GM19043 (cell line): ENCODE measurements around the gene AGAP3.
A peak's percentile ranks its signal among the peaks of the same experiment; 100 is the strongest.
"Not testable (repeated sequence)": the region's sequence is repeated elsewhere in the genome, so short reads cannot be mapped to it uniquely, and the experiment has no call there.

Experiments
- ATAC-seq: cut with Tn5 transposase; IDR thresholded peaks from one replicate; pipeline ENCODE4 v1.9.1; 2021; ENCODE audit warnings: low read depth; ENCODE audit not compliant: unreplicated experiment

The AGAP3 gene

GRCh38 chr7:151085691-151086620 is at the start of gene AGAP3:
AGAP3 (plus strand) TSS chr7:151086475; CDS start chr7:151086742, 267 bp downstream.
- ATAC-seq: peak; percentile 40

DNA sequence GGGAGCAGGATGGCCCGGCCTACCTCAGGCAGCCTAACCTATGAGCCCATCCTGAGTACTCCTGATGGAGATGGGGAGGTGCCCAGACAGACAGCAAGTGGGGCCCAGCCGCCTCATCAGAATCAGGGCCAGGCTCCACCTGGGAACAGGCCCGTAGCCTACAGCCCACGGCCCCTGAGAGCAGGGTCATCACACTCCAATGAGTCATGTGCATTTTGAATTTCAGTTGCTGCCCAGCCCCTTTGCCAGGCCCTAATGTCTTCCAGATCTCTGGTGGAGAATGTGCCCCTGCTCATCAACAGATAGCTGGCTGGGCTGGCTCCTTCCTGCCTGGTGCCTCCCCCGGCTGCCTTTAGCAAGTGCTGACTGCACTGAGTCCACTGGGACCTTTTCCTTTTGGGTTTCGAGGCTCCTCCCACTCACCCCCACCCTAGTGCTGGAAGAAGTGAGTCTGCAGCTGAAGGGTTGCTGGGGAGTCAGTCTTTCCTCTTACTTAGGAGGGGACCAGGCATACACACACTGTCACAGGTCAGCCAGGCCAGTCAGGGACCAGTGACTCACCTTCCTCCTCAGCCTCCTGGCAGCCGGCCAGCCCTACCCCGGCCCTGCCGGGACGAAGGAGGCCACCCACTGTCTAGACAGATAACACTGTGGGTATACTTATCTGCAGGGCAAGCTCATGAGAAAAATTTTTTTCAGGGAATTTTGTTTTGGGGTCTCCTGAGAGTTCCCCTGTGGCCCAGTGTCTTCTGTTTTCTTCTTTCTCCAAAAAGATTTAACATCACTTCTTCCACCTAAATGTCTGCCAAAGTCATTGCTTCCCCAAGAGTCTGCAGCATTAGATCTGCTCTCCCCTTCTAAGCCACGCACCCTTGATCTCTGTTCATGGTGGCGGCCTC is 47.1 kb upstream of the AGAP3 start:
- ATAC-seq: no peak

- ATAC-seq: no peak
Observed at GRCh38 chr7:151039850-151040548, 46.3 kb upstream of the AGAP3 start.

- no peak for ATAC-seq
Observed at GRCh38 chr7:151040616-151041375, 45.5 kb upstream of the AGAP3 start.

GRCh38 chr7:151043449-151043848 is 42.8 kb upstream of the AGAP3 start:
- ATAC-seq: not testable (repeated sequence)

GRCh38 chr7:151043959-151044358 is 42.3 kb upstream of the AGAP3 start:
- ATAC-seq: no peak

DNA sequence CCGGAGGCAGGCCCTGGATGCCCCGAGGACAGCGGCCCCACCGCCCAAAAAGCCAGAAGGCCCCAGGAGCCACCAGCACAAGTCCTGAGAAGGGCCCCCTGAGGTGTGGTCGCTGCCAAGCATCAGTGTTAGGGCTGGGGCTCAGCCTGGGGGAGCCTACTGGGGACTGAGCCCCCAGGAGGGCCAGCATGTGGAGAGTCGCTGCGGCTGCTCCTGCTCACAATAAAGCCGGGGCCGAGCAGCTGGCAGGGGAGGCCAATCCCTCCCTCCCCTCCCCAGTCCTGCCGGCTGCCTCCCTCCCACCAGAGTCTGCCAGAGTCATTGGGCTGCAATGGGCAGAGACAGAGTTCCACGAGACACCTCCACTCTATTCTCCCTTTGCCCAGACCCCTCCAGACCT is 41.0 kb upstream of the AGAP3 start:
- ATAC-seq: no peak

DNA sequence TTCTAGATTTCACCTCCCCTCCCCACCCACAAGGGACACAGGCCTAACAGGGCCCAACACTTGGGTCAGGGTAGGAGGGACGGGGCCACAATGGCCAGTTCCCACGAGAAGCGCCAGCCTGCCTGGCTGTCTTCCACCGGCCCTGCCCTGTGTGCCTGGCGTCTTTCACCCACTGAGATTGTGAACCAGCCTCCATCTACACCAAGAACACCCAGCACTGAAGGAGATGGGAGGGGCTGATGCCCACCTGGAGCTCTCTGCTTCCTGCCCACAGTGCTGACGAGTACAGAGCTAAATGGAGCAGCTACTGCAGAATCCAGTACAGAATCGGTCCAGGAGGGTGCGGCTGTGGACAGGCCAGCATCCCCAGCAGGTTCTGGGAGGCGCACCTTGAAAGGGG is 40.3 kb upstream of the AGAP3 start:
- ATAC-seq: no peak

DNA sequence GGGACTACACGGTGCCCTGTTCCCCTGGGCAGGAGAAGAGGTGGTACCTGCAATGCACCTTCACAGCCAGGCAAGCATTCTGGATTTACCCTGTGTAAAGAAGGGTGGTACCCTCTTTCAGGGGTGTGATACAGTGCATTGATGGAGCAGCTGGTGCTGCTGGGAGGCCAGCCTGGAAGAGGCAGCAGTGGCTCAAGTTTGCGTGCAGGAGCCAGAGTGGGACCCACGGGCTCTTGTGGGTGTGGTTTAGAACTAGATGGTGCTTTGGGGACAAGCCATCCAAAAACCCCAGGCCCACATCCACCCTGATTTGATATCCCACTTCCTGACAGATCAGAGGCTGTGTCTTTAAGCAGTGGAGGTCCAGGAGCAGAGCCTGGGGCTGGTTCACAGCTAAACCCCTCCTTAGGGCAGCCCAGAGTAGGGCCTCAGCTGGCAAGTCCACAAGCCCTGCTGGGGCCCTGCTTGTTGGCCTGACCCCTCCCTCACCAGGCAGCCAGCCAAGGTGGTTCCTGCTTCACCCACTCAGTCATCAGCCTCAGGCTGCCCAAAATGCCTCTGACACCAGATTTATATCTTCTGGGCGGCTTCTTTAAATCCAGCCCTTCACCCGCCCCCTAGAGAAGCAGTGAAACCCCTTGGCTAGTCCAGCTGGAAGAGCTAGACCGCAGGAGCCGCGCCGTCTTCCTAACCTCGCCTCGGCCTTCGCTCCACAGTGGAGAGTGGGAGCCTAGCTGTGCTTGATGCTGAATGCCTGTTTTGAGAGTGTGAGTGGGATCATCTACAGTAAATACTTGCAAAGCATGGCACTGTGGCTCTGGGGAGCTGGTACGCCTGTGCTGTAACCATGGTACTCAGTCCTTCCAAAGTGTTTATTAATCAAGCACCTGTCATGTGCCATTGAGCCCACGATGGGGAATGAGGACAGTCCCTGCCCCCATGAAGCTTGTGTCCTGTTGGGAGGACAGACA is 39.4 kb upstream of the AGAP3 start:
- no peak for ATAC-seq

- ATAC-seq: no peak
Observed at GRCh38 chr7:151047976-151048815, 38.1 kb upstream of the AGAP3 start, which contains the start of gene ASIC3. ASIC3 (plus strand) TSS chr7:151048531; CDS start chr7:151048886, 355 bp downstream.

- ATAC-seq: no peak
Observed at GRCh38 chr7:151048911-151049463, 37.3 kb upstream of the AGAP3 start.

DNA sequence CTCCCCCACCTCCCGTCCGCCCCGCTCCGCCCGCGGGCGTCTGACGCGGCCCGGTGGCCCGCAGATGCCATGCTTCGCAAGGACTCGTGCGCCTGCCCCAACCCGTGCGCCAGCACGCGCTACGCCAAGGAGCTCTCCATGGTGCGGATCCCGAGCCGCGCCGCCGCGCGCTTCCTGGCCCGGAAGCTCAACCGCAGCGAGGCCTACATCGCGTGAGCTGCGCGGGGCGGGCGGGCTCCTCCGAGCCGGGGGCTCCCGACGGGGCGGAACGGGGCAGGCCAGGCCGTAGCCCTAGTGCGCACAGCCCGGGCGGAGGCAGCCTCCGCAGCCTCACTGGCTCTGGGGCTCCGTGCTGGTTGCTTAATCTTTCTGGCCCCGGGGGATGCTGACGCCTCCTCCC is 35.2 kb upstream of the AGAP3 start:
- ATAC-seq: no peak

DNA sequence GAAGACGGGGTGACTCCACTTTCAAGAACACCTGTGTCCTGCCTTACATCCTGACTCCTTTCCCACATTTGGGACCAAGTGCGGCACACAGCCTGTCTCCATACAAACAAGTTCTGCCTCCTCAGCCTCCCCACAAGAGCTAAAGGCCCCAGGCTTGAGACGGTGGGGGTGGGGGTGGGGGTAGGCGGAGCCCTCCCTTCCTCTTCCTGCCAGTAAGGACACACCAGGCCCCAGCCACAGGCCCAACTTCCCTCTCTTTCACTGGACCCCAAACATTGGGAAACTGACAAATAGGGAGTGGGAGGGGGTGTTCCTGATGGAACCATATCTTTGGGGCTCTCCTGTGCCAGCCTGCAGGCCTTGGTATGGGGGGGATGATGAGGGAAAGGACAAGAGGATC is 33.2 kb upstream of the AGAP3 start:
- no peak for ATAC-seq

DNA sequence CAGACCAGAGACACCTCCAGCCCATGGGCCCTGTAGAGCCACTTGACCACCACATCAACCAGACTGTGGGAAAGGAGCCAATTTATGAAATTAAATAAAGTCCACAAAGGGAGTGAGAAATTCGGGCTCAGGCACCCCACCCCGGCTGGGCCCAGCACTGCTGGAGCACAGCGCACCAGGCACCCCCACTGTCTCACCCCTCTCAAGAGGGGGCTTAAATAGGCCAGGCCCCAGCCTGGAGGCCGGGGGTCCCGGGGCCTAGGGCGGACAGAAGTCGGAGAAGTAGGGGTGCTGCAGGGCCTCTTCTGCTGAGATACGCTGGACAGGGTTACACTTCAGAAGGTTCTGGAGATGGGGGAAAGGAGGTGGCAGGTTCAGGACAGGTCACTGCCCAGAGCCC is 32.5 kb upstream of the AGAP3 start:
- no peak for ATAC-seq

DNA sequence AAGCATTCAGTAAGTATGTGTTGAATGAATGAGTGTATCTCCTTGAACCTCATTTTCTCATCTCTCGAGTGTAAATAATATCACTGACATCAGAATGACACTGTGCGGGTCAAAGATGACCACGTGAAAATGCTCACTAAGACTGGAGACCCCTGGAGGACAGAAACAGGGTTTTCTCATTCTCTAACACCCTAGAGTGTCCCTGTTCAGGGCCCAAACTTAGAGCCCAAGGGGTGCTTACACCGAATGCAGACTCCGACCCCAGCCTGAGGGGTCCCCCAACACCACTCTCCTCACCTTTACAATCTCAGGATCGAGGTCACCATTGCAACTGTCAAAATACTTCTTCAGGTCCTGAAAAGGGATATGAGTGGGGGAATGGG is 30.0 kb upstream of the AGAP3 start:
- no peak for ATAC-seq

GRCh38 chr7:151056666-151057505 is 29.4 kb upstream of the AGAP3 start:
- ATAC-seq: no peak

GRCh38 chr7:151057506-151057988 is 28.7 kb upstream of the AGAP3 start, which contains the start of gene CDK5:
CDK5 (minus strand) TSS chr7:151057897; CDS start chr7:151057848, 49 bp downstream.
- ATAC-seq: peak; percentile 7
